B cell (primary cell): Measurements from ENCODE around the gene TAF4.

Experiments
- EZH2 ChIP-seq: IDR thresholded peaks from 2 replicates; pipeline ENCODE4 v1.6.1; 2012; ENCODE audit warnings: borderline replicate concordance, low read depth, mild to moderate bottlenecking, moderate library complexity, low read length; ENCODE audit not compliant: insufficient read depth, poor library complexity, severe bottlenecking
- TF ChIP-seq, protein P1 (sequence below): fragments of 200-600 bp; IDR thresholded peaks from one replicate; pipeline ENCODE4 v1.8.0; 2022; ENCODE audit warnings: antibody characterized with exemption, mild to moderate bottlenecking

DNA sequence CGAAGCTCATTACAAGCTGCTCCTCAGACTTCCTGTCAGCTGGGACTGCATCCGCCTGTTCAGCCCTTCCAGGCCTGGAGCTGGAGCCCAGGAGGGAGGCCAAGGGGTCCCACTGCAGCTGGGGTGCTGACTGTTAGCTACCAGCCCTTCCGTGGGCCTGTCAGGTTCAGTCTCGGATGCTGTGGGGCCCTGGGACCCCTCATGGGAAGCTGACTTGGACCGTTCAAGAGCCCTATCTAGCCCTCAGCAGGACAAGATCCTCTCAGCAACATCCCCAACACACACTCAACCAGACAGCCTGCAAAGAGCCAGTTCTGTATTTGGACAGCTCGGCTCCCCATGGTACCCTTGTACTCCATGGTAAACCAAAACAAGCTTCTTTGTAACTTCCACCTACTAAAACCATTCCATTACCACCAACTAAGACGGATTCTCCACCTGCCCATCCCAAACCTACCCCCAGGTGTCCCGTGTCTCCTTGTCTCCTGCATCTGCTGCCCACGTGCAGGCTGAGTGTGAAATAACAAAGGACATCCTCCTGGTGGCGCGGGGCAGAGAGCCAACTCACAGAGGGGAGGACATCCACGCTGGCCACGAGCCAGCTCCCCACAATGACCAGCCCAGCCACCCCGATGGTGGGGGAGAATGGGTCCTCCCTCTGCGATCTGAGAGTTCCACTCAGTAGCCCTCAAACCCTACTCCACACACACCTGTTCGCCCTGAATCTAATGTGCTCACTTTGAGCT is 111.2 kb downstream of the TAF4 start:
- TF ChIP-seq, protein P1, sequence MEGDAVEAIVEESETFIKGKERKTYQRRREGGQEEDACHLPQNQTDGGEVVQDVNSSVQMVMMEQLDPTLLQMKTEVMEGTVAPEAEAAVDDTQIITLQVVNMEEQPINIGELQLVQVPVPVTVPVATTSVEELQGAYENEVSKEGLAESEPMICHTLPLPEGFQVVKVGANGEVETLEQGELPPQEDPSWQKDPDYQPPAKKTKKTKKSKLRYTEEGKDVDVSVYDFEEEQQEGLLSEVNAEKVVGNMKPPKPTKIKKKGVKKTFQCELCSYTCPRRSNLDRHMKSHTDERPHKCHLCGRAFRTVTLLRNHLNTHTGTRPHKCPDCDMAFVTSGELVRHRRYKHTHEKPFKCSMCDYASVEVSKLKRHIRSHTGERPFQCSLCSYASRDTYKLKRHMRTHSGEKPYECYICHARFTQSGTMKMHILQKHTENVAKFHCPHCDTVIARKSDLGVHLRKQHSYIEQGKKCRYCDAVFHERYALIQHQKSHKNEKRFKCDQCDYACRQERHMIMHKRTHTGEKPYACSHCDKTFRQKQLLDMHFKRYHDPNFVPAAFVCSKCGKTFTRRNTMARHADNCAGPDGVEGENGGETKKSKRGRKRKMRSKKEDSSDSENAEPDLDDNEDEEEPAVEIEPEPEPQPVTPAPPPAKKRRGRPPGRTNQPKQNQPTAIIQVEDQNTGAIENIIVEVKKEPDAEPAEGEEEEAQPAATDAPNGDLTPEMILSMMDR = no peak
- TF ChIP-seq EZH2 = no peak
